CD4-positive, alpha-beta T cell treated with Interleukin-12 subunit alpha and Interleukin-12 subunit beta, for 1 hour (primary cell): ENCODE measurements around the gene NXNL1.
"Not testable (repeated sequence)": the region's sequence is repeated elsewhere in the genome, so short reads cannot be mapped to it uniquely, and the experiment has no call there.

Source experiments
- DNase-seq: peaks from one replicate; pipeline ENCODE4 v3.0.0-alpha.2; 2020

The NXNL1 gene

GRCh38 chr19:17486545-17487240 is 26.0 kb upstream of the NXNL1 start:
- no peak for DNase-seq

DNA sequence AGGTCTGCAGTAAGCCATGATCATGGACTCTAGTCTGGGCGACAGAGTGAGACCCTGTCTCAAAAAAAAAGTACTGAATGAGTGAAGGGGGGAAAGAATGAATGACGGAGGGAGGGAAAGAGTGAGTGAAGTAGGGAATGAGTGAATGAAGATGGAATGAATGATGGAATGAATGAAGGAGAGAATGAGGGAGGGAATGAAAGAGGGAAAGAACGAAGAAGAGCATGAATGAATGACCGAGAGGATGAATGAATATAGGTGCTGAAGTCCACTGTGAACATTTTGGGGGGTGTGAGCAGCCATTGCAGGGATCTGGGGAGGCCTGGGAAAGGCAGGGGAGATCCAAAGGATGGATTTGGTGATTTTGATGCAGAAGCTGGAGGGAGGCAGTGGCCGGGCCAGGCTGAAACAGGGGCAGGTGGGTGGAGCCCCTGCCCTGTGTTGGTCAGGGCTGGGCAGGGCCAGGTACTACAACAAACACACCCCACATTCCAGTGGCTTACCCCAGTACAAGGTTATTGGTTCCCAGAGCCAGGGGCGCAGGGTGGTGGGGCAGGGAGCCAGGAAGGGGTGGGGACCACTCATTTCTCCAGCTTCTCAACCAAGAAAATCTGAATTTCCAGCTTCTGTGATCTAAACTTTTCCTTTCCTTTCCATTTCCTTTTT is 23.9 kb upstream of the NXNL1 start:
- DNase-seq, result no peak

GRCh38 chr19:17483605-17484002 is 22.9 kb upstream of the NXNL1 start:
- DNase-seq, result no peak

DNA sequence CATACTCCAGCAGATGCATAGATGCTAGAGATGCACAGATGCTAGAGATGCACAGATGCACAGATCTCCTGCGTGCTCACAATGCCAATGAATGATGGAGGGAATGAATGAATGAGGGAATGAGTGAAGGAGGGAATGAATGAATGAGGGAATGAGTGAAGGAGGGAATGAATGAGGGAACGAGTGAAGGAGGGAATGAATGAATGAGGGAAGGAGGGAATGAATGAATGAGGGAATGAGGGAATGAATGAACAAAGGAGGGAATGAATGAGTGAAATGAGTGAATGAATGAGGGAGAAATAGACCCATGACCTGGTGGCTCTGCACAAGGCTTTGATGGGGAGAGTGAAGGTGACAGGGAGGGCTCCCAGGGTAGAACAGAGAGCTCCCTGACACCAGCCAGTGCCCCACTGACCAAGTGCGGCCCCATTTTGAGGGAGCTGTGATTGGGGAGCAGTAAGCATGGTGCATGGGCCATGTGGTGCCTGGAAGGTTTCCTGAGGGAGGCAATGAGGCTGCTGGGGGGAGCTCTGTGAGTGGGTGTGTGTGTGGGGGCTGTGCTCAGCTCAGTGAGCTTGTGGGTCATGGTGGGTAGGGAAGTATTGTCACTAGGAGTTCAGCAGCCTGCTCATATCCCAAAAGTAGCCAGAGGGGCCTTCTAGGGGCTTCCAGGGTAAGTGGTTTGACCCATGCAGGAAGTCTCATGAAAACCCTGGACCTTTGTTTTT is 22.3 kb upstream of the NXNL1 start:
- DNase-seq, result no peak

- no peak for DNase-seq
Observed at GRCh38 chr19:17481986-17482385, 21.3 kb upstream of the NXNL1 start.

GRCh38 chr19:17479325-17479791 is 18.6 kb upstream of the NXNL1 start:
- no peak for DNase-seq

DNA sequence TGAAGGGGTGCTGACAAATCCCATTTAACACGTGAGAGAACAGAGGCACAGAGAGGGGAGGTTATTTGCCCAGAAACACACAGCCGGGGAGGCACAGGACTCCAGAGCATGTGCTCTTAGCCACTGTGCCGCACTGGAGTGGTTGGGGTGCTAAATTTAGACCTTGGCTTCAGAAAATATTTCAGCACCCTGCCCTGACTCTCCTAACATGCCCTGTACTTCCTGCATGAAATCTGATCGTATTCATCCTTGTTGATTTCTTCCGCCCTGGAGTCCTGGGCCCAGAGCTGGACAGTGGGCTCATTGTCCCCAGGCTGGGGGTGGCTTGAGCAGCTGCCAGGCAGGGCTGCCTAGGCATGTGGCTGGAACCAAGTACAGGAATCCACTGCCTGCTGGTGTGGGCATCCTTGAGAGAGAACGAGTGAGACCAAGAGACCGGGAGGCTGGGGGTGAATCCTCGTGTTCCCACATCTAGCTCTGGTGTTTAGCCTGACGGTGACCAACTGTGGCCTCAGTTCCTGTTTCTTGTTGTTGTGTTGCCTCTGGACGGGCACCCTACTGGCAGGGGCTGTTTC is 14.9 kb upstream of the NXNL1 start:
- no peak for DNase-seq

DNA sequence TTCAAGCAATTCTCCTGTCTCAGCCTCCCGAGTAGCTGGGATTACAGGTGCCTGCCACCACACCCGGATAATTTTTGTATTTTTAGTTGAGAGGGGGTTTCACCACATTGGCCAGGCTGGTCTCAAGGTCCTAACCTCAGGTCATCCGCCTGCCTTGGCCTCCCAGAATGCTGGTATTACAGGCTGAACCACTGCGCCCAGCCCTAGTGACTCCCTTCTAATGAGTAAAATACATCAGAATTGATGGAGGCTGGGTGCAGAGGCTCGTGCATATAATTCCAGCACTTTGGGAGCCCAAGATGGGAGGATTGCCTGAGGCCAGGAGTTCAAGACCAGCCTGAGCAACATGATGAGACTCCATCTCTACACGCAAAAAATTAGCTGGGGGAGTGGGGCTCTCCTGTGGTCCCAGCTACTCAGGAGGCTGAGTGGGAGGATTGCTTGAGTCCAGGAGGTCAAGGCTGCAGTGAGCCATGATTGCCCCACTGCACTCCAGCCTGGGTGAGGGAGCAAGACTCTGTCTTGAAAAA is 14.3 kb upstream of the NXNL1 start:
- DNase-seq, result not testable (repeated sequence)

DNA sequence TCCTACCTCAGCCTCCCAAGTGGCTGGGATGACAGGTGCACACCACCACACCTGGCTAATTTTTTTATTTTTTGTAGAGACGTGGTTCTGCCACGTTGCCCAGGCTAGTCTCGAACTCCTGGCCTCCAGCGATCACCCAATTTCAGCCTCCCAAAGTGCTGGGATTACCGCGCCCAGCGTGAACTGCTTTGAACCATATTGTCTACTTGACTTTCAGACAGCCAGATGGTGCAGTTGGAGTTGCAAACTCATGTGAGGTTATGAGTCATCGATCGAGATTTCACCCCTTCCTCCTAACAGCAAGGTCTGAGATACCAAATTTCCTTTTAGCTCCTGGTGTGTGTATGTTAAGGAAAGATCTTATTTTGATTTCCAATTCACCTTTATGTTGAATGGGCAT is 12.3 kb upstream of the NXNL1 start:
- DNase-seq, result no peak

GRCh38 chr19:17471410-17472125 is 10.8 kb upstream of the NXNL1 start:
- DNase-seq, result no peak

DNA sequence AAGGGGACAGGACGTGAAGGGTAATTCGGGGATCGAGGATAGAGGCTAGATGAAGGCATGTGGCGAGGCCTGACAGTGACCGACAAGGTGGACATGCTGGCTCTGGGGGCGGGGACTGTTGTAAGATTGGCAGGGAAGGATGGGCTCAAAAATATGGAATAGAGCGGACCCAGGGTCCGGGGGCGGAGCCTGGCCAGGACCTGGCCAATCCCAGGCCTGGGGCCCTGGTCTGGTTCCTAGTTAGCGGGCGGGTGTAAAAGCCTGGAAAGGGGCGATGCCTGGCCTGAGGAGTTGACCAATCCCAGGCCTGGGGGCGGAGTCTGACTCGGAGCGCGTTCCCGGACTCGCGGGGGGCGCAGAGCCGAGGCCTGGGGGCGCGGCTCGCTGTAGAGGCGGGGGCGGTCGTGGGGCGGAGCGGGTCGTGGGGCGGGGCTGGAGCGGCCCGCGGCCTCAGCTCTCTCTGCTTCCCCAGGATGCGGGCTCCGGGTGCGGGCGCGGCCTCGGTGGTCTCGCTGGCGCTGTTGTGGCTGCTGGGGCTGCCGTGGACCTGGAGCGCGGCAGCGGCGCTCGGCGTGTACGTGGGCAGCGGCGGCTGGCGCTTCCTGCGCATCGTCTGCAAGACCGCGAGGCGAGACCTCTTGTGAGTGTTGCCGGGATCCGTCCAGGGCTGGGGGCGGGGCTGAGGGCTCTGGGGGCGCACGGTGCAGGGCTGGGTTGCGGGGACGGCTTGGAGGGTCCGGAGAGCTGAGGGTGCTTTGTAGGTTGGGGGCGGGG is 9.5 kb upstream of the NXNL1 start, which contains the start of gene SLC27A1:
Gene SLC27A1, plus strand, starts transcription at position 457 of the 774 bp plus-strand sequence. Its CDS starts 17 bp downstream, at position 474.
- DNase-seq, result peak; percentile 94

- DNase-seq, result peak; percentile 95
Observed at GRCh38 chr19:17469481-17470067, 8.8 kb upstream of the NXNL1 start.

GRCh38 chr19:17469092-17469480 is 8.4 kb upstream of the NXNL1 start:
- no peak for DNase-seq

DNA sequence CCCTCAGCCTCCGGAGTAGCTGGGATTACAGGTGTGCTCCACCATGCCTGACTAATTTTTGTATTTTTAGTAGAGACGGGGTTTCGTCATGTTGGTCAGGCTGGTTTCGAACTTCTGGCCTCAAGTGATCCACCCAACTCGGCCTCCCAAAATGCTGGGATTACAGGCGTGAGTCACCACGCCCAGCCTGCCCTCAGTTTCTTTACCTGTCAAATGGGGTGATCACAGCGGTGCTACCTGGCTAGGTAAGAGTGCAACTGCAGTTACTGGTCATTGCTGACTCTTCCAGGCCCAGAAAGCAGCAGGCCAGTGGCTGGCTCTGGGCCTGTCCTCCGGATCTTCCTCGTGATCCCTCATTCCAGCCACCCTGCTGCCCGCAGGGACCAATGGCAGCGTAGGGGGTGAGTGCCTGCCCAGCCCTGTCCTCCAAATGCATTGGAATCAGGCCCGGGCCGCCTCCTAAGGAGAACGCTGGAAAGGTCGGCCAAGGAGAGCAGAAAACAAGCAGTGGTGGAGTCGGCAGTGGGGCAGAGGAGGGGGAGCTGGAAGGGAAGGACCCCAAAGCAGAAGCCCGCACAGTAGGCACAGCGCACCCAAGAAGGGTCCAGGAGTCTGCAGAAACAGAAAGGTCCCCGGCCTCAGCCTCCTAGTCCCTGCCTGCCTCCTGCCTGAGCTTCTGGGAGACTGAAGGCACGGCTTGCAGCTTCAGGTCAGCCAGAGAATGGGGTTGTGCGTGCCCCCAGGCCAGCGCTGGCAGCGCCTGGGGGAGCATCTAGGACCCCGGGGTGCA is 7.8 kb upstream of the NXNL1 start:
- DNase-seq, result no peak

- DNase-seq, result no peak
Observed at GRCh38 chr19:17467471-17468301, 7.0 kb upstream of the NXNL1 start.

DNA sequence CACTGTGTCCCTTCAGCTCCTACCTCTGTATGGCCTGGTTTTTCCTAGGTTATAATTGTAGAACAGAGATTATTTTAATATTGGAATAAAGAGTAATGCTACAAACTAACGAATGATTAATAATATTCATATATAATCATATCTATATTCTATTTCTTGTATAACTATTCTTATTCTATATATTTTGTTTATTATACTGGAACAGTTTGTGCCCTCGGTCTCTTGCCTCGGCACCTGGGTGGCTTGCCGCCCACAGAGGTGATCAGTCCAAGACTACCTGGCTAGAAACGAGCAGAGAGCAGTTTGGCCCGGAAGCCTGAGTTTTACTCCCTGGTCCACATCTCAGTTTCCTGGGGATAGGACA is 5.7 kb upstream of the NXNL1 start:
- no peak for DNase-seq

DNA sequence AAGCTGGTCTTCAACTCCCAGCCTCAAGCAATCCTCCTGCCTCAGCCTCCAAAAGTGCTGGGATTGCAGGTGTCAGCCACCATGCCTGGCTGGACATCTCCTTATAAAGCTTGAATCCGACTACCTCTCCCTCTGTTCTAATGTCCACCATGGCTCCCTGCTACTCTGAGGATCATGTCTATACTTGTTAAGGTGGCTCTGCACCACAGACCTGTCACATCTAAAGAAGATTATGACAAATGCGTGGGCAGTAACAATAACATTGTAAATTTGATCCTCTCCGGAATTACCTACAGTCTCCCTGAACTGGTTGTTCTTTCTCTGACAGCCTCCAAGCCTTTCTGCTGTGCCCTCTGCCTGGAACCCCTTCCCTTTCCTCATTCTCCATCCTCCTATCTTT is 1.8 kb downstream of the NXNL1 start:
- DNase-seq, result no peak

GRCh38 chr19:17457616-17458015 is 3.1 kb downstream of the NXNL1 start:
- DNase-seq, result no peak

DNA sequence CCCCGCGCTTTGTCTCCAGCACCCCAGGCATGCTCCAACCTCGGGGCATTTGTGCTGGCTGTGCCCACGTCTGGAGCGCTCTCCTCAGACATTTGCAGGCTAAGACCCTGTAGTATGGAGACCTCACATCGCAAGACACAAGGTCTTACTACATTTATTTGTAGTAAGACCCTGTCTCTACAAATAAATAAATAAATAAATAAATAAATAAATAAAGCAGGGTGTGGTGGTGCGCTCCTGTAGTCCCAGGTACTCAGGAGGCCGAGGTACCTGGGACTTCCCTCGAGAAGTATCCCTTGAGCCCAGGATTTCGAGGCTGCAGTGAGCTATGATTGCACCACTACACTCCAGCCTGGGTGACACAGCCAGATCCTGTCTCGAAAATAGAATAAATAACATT is 4.6 kb downstream of the NXNL1 start:
- DNase-seq, result no peak
